ENCODE data around the gene CCDC71. TPM values are rescaled to one million over a fixed set of nuclear protein-coding genes. Genes with fewer than 3 reads are reported as not detected.
A peak's percentile ranks its signal among the peaks of the same experiment; 100 is the strongest.

The CCDC71 gene
- total RNA-seq, 1 experiment from 2014 or later: 19.0 TPM

GRCh38 chr3:49170744-49171118 lies 4.6 kb upstream of the CCDC71 start:
- no peak for DNase-seq (ENCODE audit: low read depth)

DNA sequence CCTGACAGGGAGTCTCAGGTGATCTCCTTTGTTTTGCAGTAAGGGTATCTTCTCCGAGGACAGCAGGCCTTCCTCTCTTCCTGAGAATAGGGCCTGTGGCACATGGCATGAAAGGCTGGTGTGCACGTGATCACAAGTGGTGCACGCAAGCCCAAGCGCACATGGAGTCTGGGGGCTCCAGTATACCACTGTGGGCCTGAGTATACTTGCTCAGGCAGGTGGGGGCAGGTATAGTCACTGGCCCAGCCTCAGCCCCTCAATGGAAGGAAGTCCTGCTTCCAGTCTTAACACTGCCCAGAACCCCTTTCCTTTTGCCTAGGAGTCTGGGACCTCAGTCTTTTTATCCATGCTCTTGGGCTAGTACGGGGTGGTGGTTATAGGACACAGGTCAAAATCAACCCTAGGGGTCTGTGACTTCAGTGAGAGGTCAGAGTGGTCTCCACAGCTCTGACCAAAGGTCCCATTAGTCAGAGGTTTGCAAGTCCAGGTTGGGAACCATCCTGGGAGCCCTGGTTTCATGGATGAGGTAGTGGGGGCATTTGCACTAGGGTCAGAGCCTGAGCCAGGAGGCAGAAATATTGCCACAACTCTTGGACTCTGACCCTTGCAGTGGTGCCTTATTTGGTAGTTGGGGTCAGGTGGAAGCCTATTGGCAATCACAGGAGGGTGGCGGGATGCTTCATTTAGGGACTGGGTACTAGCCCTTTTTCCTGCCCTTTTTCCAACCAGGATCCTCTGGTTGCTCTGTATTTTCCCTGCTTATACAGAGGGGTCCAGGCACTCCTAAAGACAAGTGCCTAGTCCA lies 823 bp upstream of the CCDC71 start:
- DNase-seq (ENCODE audit: low read depth): no peak

GRCh38 chr3:49164983-49165720 lies 979 bp downstream of the CCDC71 start:
- DNase-seq (ENCODE audit: low read depth): no peak

- DNase-seq (ENCODE audit: low read depth): no peak
These were observed 2.5 kb downstream of the CCDC71 start for GRCh38 chr3:49163609-49164008.

GRCh38 chr3:49162751-49163419 lies 3.2 kb downstream of the CCDC71 start:
- DNase-seq (ENCODE audit: low read depth): no peak

DNA sequence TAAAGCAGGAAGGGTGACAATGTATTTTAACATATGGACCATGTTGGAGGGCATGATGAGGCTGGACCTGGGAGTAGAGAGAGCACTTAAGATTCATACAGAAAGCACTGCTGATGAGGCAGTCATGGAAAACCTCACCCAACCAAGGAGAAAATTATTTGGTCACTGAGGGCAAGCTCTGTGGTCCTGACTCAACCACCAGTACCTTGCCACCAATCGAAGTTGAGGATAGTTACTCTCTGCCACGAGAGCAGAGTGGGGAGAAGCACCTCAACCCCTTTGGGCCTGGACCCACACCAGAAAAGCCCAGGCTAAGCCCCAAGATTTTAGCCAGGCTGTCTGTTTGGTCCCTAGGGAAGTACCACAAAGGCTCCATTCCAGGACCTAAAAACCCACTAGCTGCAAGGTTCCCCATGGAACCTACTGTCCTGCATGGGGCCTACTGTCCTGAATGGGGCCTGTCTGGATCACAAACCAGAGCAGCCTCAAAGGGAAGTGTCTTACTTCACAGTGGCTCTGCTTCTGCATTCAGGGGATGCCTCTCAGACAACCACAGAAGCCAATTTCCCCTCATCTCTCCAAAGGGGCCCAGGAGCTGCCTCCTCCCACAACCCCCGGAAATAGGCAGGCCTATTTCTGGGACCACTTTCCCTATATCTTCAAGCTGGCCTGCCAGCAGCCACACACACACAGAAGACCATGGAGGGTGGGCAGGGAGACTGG lies 4.2 kb downstream of the CCDC71 start:
- DNase-seq (ENCODE audit: low read depth): no peak

- no peak for DNase-seq (ENCODE audit: low read depth)
These were observed 4.9 kb downstream of the CCDC71 start for GRCh38 chr3:49161197-49161596.

- no peak for DNase-seq (ENCODE audit: low read depth)
These were observed 7.3 kb downstream of the CCDC71 start for GRCh38 chr3:49158792-49159191.

- peak; percentile 39 for DNase-seq (ENCODE audit: low read depth)
These were observed 7.9 kb downstream of the CCDC71 start for GRCh38 chr3:49158103-49158709.

DNA sequence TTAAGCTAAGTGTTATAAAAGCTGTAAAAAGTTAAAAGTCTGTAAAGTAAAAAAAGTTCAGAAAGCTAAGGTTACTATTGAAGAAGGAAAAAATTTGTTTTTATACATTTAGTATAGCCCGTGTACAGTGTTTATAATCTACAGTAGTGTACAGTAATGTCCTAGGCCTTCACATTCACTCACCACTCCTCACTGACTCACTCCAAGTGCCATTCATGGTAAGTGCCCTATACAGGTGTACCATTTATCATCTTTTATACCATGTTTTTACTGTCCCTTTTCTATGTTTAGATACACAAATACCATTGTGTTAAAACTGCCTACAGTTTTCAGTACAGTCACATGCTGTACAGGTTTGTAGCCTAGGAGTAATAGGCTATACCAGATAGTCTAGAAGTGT lies 8.8 kb downstream of the CCDC71 start:
- DNase-seq (ENCODE audit: low read depth): no peak

- no peak for DNase-seq (ENCODE audit: low read depth)
These were observed 12.7 kb downstream of the CCDC71 start for GRCh38 chr3:49153349-49153912.

DNA sequence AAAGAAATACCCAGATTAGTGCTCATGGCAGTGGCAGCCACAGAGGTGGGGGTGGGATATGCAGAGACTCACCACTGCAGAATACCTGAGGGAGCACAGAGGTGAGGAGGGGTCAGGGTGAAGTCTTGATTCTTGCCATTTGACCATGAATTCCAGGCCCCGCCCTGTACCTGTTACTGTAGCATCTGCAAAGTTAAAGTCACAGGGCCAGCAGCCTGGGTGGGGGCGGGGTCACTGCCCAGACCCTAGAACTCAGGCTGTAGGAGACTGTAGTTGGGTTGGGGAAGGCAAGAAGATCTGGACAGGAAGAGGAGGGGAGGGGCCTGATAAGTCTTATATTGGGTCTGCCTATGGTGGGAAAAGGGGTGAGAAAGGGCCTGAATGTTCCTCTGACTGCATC lies 14.5 kb downstream of the CCDC71 start:
- DNase-seq (ENCODE audit: low read depth): no peak

DNA sequence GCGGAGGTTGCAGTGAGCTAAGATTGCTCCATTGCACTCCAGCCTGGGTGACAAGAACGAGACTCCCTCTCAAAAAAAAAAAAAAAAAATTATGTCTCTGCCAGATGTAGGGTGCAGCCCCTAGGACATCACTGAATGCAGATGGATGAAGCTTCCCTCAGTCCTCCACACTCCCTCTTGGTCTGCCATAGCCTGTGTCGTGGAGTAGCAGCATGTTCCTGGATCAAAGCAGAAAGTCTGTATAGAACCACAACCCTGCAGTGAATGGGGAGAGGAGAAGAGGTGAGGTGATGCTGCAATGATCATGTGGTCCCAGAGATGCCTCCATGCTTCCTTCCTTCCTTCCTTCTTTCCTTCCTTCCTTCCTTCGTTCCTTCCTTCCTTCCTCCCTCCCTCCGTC lies 18.0 kb downstream of the CCDC71 start:
- DNase-seq (ENCODE audit: low read depth): no peak

- no peak for DNase-seq (ENCODE audit: low read depth)
These were observed 26.1 kb downstream of the CCDC71 start for GRCh38 chr3:49140080-49140479.

- DNase-seq (ENCODE audit: low read depth): peak; percentile 37
These were observed 30.6 kb downstream of the CCDC71 start for GRCh38 chr3:49135499-49135898.

GRCh38 chr3:49134471-49135265 lies 31.5 kb downstream of the CCDC71 start:
- peak; percentile 28 for DNase-seq (ENCODE audit: low read depth)

- DNase-seq (ENCODE audit: low read depth): peak; percentile 82
These were observed 32.7 kb downstream of the CCDC71 start for GRCh38 chr3:49133226-49133951.

- DNase-seq (ENCODE audit: low read depth): peak; percentile 91
These were observed 33.5 kb downstream of the CCDC71 start, which contains the start of gene LAMB2 for GRCh38 chr3:49132437-49133225. Gene LAMB2, minus strand, starts transcription at chr3:49133050. Its CDS starts 183 bp downstream, at chr3:49132867.

GRCh38 chr3:49132073-49132436 lies 34.1 kb downstream of the CCDC71 start:
- no peak for DNase-seq (ENCODE audit: low read depth)
